Right lobe of liver (tissue), 6 donors: Measurements from ENCODE around the gene SHMT1. TPM values are rescaled to one million over a fixed set of nuclear protein-coding genes. Genes with fewer than 3 reads are reported as not detected.
"Not testable (repeated sequence)": the region's sequence is repeated elsewhere in the genome, so short reads cannot be mapped to it uniquely, and the experiment has no call there.

ENCODE experiments used
- ATAC-seq, 4 donors: fragments of 200-7000 bp; cut with Tn5 transposase; one replicate each; pipeline ENCODE4 v1.9.1; 2020; ENCODE audit warnings: mild to moderate bottlenecking in 4 of 4, moderate library complexity in 4 of 4
- DNase-seq, 3 donors: peaks; one replicate each; pipeline ENCODE4 v3.0.0-alpha.2; 2020
- H3K27ac ChIP-seq, 3 donors: fragments of 200-600 bp; one replicate each; pipeline ENCODE4 v1.8.0; 2022
- H3K27me3 ChIP-seq, 2 donors: fragments of 200-600 bp; one replicate each; pipeline ENCODE4 v1.8.0; 2022
- H3K36me3 ChIP-seq, 4 donors: fragments of 200-600 bp; sonication (generic) in 1 of 4; one replicate each; pipeline versions ENCODE4 v1.5.1 to v1.8.0; 2017 to 2022; ENCODE audit warnings: control low read depth in 1 of 4
- H3K4me1 ChIP-seq, 4 donors: fragments of 200-600 bp; sonication (generic) in 1 of 4; one replicate each; pipeline versions ENCODE4 v1.5.1 to v1.8.0; 2017 to 2022; ENCODE audit warnings: control low read depth in 1 of 4
- H3K4me3 ChIP-seq, 3 donors: fragments of 200-600 bp; one replicate each; pipeline ENCODE4 v1.8.0; 2022
- H3K9me3 ChIP-seq, 4 donors: fragments of 200-600 bp; sonication (generic) in 1 of 4; one replicate each; pipeline versions ENCODE4 v1.5.1 to v1.8.0; 2017 to 2022; ENCODE audit warnings: control low read depth in 1 of 4
- POLR2A ChIP-seq: fragments of 450-650 bp; IDR thresholded peaks from one replicate; pipeline ENCODE4 v1.6.1; 2017; ENCODE audit warnings: antibody characterized with exemption, mild to moderate bottlenecking
- WGBS: methylation state at CpG from one replicate; pipeline ENCODE4 v1.1.6; 2018; ENCODE audit warnings: low coverage, low lambda C conversion rate; ENCODE audit not compliant: insufficient coverage; ENCODE audit errors: missing lambda C conversion rate; 5-methylcytosine and 5-hydroxymethylcytosine counted together
- intact Hi-C, 2 donors: fragments of 100-400 bp; cut with DNase I; formaldehyde crosslinking; loops; one replicate each; pipeline versions ENCODE4 v1.11.2 to v1.14.1; 2022
- total RNA-seq, 6 experiments: library from RNA; depleted of rRNA in 2 of 6; stranded (reverse); fragments of >200 nt in 2 of 6; fragmentation: NEBNext Ultra II Directional in 3 of 6; extraction: Animal tissue kit (Norgen Biotek cat#: 25700) in 3 of 6; gene quantifications; one replicate each; pipeline versions ENCODE4 v1.1.0 to v1.2.4, GENCODE V29; 2016 to 2023
- TF ChIP-seq, protein P1 (sequence below), 4 donors: fragments of 200-600 bp in 3 of 4; fragments of 450-650 bp in 1 of 4; IDR thresholded peaks; one replicate each; pipeline versions ENCODE4 v1.5.1 to v1.8.0; 2016 to 2022; ENCODE audit warnings: antibody characterized with exemption in 4 of 4, mild to moderate bottlenecking in 2 of 4
- donor health status: DM: no; HTN: yes; CAD: no.
- donor health status: DM: no; HTN: no; CAD: no.
- donor health status: DM: no; HTN: no; CAD: no.
- donor health status: DM: no; HTN: yes; CAD: no.
- donor health status: DM: no; HTN: yes; CAD: no.

Gene SHMT1
- total RNA-seq, 6 experiments from 2014 or later, result 208 to 457 (median 284) TPM

DNA sequence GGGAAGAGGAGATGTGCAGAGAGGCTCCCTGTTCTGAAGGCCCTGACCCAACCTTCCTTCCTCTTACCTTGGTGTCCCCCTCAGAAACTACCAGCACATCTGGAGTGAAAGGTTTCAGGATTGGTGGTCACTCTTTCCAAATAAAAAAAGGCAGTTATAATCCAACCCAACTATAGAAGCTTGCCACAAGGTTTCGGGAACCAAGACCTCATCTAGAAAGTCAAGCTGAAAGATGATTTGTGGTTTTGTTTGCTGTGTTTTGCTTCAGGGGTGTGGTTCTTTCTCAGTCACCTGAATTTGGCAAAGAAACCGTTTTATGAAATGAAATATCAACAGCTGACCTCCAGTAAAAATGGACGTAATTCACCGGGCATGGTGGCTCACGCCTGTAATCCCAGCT lies 19.3 kb downstream of the SHMT1 start:
- 76% methylated on average over 5 of the region's 5 CpGs for WGBS
- peaks cover 0 to 100% (median 53%) of the 10 kb centered on the region in 4 donors for H3K36me3 ChIP-seq
- DNase-seq (no peak), ATAC-seq (no peak)
- no peaks in the 10 kb centered on the region for H3K9me3 ChIP-seq
- peaks cover 0 to 17% (median 0%) of the 10 kb centered on the region in 4 donors for H3K4me1 ChIP-seq
- no peak overlapping the region for H3K27ac ChIP-seq
- intact Hi-C loops, result no loop called here
- H3K27me3 ChIP-seq, result no peaks in the 10 kb centered on the region
- no peak for TF ChIP-seq POLR2A
- TF ChIP-seq, protein P1, sequence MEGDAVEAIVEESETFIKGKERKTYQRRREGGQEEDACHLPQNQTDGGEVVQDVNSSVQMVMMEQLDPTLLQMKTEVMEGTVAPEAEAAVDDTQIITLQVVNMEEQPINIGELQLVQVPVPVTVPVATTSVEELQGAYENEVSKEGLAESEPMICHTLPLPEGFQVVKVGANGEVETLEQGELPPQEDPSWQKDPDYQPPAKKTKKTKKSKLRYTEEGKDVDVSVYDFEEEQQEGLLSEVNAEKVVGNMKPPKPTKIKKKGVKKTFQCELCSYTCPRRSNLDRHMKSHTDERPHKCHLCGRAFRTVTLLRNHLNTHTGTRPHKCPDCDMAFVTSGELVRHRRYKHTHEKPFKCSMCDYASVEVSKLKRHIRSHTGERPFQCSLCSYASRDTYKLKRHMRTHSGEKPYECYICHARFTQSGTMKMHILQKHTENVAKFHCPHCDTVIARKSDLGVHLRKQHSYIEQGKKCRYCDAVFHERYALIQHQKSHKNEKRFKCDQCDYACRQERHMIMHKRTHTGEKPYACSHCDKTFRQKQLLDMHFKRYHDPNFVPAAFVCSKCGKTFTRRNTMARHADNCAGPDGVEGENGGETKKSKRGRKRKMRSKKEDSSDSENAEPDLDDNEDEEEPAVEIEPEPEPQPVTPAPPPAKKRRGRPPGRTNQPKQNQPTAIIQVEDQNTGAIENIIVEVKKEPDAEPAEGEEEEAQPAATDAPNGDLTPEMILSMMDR (IDR thresholded peaks at IDR 0.05), result no peak
- no peak overlapping the region for H3K4me3 ChIP-seq

DNA sequence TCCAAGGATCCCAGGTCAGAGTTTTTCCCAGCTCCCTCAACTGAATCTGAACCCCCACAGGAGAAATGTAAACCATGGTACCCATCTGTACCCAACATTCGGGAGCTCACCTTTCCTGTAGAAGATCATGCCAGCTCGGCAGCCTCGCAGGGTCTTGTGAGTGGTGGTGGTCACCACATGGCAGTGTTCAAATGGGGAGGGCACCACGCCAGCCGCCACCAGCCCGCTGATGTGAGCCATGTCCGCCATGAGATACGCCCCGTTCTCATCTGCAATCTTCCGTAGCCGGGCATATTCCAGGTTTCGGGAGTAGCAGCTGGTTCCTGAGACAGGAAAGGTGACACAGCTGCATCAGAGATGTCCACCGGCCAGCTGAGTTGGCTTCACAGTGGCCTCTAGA lies 23.4 kb downstream of the SHMT1 start:
- Histone ChIP-seq H3K4me1 (peaks cover 0 to 11% (median 0%) of the 10 kb centered on the region in 4 donors), H3K9me3 (no peaks in the 10 kb centered on the region), H3K36me3 (peaks cover 0 to 87% (median 41%) of the 10 kb centered on the region in 4 donors), H3K27ac (no peak overlapping the region), H3K27me3 (no peaks in the 10 kb centered on the region), H3K4me3 (no peak overlapping the region)
- no CpG with 5 or more reads among the region's 13 CpGs for WGBS
- ATAC-seq (no peak), DNase-seq (no peak)
- intact Hi-C loops, result no loop called here
- no peak for TF ChIP-seq POLR2A
- TF ChIP-seq, protein P1 (IDR thresholded peaks at IDR 0.05), result no peak

DNA sequence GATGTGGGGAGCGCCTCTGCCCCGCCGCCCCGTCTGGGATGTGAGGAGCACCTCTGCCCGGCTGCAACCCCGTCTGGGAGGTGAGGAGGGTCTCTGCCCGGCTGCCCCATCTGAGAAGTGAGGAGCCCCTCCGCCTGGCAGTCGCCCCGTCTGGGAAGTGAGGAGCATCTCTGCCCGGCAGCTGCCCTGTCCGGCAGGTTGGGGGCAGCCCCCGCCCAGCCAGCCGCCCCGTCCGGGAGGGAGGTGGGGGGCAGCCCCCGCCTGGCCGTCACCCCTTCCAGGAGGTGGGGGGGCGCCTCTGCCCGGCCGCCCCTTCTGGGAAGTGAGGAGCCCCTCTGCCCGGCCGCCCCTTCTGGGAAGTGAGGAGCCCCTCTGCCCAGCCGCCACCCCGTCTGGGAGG lies 25.2 kb downstream of the SHMT1 start:
- H3K4me3 ChIP-seq, H3K27me3 ChIP-seq, intact Hi-C loops, ATAC-seq, H3K9me3 ChIP-seq, H3K27ac ChIP-seq, DNase-seq: not testable (repeated sequence)
- peaks cover 0 to 87% (median 45%) of the 10 kb centered on the region in 4 donors for H3K36me3 ChIP-seq
- peaks cover 0 to 11% (median 0%) of the 10 kb centered on the region in 4 donors for H3K4me1 ChIP-seq
- WGBS, result 80% methylated on average over 1 of the region's 25 CpGs

DNA sequence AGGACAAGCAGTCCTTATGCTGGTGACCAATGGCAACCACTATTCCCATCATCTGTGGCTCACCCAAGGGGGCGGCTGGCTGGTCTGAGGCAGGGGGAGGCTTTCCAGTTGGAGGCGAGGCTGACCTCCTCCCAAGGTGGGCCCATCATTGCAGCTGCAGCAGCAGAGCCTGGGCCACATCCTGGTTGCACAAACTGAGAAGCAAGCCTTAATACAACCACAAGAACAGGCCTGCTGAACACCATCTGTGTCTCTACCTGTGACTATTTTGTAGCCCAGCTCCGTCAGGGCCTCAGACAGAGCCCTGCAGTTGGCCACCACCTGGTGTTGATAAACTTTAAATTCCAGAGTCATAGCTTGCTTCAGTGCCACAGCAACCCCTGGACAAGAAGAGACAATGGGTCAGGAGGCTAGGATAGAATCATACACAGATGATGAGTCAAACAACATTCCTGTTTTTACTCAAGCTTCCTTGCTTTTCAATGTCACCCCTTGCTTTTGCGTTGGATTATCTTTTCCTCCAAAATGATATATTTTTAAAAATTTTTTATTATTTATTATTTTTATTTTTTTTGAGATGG lies 30.4 kb downstream of the SHMT1 start:
- TF ChIP-seq, protein P1 (IDR thresholded peaks at IDR 0.05), result no peak
- TF ChIP-seq POLR2A, result no peak
- H3K27ac ChIP-seq, result no peak overlapping the region
- no peaks in the 10 kb centered on the region for H3K9me3 ChIP-seq
- ATAC-seq (no peak), DNase-seq (no peak)
- H3K4me1 ChIP-seq, result no peaks in the 10 kb centered on the region
- 92% methylated on average over 2 of the region's 4 CpGs for WGBS
- no peaks in the 10 kb centered on the region for H3K27me3 ChIP-seq
- no peak overlapping the region for H3K4me3 ChIP-seq
- intact Hi-C loops, result no loop called here
- peaks cover 9 to 93% (median 54%) of the 10 kb centered on the region in 4 donors for H3K36me3 ChIP-seq

DNA sequence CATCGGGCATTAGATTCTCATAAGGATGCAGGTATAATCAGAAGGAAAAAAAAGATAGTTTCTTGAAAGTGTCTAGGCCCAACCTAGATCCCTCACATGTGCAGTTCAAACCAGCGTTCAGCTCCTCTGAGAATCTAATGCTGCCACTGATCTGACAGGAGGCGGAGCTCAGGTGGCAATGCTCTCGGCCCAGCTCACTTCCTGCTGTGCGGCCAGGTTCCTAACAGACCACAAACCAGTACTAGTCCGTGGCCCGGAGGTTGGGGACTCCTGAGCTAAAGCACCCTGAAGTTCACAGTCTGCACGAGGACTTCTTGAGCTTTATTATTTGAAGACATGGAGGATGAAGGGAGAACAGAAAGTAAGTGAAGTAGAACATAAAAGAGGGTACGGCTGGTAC lies 31.5 kb downstream of the SHMT1 start:
- ATAC-seq, result peak in 1 of 4 donors; percentile 3
- 85% methylated on average over 2 of the region's 9 CpGs for whole genome bisulfite sequencing
- intact Hi-C loops, result no loop called here

More for the DNA sequence above, 31.5 kb downstream of the SHMT1 start:
- H3K4me3 ChIP-seq, result no peak overlapping the region
- no peak for TF ChIP-seq POLR2A
- TF ChIP-seq, protein P1 (IDR thresholded peaks at IDR 0.05), result no peak
- H3K36me3 ChIP-seq, result peaks cover 9 to 100% (median 57%) of the 10 kb centered on the region in 4 donors
- no peaks in the 10 kb centered on the region for H3K27me3 ChIP-seq
- no peaks in the 10 kb centered on the region for H3K4me1 ChIP-seq
- H3K27ac ChIP-seq, result no peak overlapping the region
- no peak for DNase-seq
- H3K9me3 ChIP-seq, result no peaks in the 10 kb centered on the region
